GOT3 (cell line): ENCODE data around the gene TUBGCP5.
"Not testable (repeated sequence)": the region's sequence is repeated elsewhere in the genome, so short reads cannot be mapped to it uniquely, and the experiment has no call there.

Experiments
- DNase-seq: peaks from one replicate; lab custom pipeline; 2025; ENCODE audit warnings: mixed read lengths; lab: John Stamatoyannopoulos, UW

TUBGCP5 gene

DNA sequence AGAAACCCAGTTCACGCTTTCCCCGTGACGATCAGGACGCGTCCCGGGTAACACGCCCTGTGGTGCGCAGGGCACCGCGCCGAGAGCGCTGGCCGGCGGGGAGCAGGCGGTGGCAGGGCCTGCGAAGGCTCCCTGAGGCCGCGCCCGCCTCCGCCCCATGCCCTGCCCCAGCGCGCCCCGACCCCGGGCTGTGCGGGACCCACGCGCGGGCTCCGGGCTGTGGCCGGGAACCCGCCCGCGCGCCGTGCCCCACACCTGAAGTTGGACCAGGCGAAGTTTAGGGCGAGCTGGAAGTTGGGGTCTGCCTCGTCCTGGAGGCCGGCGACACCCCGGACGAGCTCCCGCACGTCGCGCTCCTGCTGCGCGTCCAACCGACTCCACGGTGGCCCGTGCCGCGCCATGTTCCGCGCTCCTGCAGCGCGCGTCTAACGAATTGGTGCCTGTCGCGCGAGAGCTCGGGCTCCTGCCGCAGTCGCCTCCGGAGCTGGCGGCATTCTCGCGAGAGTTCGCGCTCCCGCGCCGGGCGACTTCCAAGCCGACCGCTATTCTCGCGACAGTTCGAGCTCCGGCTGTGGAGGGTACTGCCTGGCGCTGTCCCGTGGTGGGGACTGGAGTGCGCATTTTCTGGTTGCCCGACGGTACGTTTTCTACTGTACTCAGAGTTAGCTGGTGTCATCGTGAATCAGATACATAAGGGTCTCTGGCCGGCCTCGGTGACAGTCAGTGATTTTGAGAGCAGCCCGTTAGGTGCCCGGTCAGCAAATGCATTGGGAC lies at the start of gene TUBGCP5:
Gene TUBGCP5 (minus strand): TSS at position 427 of the 774 bp plus-strand sequence. CDS start 26 bp downstream, at position 401.
- DNase-seq, result peak; percentile 93

DNA sequence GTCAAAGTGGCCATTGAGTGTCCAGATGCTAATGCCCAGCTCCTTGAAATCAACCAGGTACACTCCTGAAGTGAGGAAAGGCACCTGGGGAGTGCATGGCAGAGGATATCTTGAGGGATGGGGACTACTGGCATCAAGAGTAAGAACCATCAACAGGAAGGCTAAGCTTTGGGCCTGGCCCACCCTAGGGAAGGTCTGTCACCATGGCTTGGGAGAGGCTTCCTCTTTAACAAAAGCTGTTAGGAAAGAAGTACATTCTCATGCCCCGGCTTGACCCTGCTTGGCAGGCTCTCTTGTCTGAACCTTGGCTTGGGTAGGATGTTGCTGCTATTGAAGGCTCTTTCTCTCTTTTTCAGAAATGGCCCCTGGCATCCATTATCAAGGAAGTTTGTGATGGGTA lies 43.7 kb upstream of the TUBGCP5 start:
- DNase-seq, result no peak

DNA sequence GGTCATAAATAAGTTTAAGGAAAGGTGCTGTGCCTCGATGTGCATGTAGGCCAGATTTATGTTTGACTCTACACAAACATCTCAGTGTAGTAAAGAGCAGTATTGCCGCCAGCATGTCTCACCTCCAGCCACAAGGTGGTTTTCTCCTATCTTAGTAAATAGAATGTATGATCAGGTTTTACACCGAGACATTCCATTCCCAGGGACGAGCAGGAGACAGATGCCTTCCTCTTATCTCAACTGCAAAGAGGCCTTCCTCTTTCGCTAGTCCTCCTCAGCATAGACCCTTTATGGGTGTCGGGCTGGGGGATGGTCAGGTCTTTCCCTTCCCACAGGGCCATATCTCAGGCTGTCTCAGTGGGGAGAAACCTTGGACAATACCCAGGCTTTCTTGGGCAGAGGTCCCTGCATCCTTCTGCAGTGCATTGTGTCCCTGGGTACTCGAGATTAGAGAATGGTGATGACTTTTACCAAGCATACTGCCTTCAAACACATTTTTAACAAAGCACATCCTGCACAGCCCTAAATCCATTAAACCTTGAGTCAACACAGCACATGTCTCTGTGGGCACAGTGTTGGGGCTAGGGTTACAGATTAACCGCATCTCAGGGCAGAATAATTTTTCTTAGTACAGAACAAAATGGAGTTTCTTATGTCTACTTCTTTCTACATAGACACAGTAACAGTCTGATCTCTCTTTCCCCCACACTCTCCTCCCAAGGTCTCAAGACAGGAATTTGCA lies 42.8 kb upstream of the TUBGCP5 start:
- not testable (repeated sequence) for DNase-seq

DNA sequence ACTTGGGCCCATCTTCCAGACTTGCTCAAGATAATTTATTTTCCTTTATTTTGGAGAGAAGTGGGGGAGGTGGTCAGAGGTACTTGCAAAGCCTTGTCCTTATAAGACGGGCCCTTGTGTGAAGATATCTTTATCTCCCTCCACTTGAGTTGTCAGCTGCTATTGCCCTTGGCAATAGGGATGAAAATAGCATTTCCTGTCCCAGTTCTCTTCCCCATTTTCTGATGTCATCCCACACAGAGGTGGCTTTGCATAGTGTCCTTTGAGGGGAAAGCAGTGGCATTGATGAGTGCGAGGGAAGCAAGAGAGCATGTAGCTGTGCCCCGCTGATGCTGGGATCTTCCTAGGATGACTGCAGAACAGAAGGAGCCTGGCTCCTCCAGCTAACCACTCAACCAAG lies 41.9 kb upstream of the TUBGCP5 start:
- DNase-seq, result no peak

DNA sequence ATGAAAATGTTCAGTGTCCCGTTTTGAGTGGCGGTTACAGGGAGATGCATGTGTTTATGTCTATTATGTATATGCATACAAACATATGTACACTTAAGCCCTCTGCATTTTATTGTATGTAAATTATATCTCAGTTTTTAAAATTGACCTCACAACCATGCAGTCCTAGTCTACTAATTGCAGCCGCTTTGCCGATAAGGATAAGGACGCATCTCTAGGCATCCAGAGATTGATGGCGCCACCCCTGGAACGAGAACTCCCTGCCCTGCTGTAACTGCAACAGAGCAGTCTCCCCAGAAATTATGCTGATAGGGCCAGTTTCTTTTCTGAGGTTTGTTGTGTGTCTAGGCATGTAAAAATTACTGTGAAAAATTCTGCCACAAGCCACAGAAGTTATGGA lies 40.4 kb upstream of the TUBGCP5 start:
- DNase-seq, result no peak

DNA sequence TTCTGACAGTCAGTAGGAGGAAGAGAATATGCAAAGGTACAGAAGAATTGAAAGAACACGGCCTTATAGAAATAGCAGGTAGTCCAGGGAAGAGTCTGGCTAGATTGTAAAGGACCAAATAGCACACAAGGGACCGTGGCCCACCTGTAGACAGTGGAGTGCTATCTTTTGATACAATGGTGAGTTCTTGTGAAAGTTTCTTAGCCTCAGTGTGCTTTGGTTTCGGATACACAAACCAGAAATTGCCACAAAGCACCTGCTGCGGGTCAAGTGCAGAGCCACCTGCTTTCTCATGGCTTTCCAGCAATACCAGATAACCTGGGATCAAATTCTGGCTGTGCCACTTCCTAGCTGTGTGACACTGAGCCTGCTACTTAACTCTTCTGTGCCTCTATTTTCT lies 36.6 kb upstream of the TUBGCP5 start:
- no peak for DNase-seq

DNA sequence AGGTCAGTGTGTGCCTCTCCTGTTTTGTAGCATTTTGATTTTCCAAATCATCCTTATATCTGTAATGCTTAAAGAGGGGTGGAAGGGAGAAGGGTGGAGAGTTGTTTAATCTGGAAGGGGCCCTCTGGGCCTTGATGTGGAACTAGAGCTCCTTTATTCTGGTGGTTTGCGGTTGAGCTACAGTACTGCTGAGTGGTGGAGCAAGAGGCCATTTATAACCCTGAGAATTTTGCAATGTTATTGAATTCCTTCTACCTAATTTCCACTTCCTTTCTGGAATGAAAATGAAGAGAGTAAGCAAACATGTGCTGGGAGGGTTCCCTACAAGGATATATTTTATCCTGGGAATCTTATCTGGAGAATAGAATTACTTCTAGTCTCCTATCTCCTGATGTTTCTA lies 35.3 kb upstream of the TUBGCP5 start:
- DNase-seq, result no peak

DNA sequence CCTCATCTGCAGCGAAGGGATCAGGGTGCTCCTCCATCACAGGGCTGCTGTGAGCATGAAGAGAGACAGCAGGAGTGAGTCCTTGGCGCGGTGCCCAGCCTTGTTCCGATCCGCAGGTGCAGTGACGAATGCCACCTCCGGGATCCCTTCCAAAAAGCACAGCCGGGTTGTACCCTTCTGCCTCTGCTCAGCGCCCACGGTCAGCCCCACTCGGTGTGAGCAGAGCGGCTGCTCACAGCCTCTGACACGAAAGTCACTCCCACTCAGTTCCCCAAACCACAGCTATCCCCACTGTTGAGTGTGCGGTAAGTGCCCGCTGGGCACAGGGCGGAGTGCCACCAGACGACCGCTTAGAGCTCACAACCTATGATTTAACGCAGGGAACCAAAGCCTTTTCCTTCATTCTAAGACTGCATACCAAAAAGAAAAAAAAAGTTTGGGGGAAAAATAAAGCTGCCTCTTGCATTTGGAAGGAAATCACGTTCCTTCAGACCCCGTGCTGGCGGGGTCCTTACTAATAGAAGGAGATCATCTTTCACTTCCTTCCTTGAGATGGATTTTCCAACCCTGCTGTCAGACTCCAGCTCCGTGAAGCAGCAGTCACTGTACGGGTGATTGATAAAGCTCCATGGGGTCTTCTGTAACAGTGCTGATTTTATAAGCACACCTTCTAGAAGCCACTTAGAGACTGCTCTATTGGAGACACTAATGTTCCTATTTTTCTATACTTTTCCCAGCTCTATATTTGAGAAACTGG lies 34.7 kb upstream of the TUBGCP5 start:
- no peak for DNase-seq

DNA sequence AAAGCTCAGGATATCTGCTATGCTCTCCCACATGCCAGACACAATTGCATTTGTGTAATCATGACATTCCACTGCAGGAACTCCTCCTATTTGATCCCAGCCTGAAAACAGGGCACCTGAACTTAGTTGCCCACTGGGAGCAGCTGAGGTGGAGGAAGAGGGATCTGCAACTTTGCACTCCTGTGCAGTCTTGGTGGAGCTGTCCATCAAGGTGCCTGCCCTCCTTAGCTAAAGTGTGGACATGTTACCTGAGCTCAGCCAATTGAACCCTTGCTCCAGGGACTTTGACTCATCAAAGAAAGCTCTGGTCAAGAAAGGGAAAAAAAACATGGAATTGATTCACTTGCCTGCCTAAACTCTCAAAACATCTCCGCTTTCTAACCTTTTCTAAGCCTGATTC lies 33.3 kb upstream of the TUBGCP5 start:
- no peak for DNase-seq

DNA sequence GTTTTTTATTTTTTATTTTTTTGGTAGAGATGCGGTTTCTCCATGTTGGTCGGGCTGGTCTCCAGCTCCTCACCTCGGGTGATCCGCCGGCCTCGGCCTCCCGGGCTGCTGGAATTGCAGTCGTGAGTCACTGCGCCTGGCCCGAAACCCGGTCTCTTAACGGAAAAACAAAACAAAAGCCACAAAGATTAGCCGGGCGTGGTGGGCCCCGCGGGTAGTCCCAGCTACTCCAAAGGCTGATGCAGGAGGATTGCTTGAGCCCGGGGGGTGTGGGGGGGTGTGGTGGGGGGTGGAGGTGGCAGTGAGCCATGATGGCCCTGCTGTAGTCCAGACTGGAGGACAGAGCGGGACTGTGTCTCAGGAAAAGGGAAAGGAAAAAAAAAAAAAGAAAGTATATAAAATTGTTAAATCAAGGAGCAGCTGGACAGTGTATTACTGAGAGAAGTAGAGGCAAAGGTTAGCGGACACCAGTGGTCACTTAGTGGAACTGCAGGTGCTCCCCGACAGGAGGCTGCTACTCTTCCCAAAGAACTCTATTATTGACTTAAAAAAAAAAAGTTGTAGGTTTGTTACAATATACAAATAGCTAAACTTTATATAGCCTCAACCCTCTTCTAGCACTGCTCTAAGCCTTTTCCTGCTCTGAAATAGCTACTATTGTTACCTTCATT lies 30.3 kb upstream of the TUBGCP5 start:
- no peak for DNase-seq

DNA sequence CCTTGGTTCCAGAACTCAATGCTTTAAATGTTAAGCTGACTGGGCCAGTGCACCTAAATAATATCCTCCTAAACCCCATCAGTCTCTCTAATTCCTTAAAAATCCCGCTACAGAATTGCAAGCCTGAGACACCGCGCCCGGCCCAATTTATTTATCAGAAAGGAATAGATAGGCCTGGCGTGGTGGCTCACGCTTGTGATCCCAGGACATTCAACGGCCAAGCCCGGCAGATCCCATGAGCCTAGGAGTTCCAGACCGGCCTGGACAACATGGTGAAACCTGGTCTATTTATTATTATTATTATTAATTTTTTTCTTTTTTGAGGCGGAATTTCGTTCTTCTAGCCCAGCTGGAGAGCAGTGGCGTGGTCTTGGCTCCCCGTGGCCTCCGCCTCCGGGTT lies 28.0 kb upstream of the TUBGCP5 start:
- DNase-seq, result no peak

DNA sequence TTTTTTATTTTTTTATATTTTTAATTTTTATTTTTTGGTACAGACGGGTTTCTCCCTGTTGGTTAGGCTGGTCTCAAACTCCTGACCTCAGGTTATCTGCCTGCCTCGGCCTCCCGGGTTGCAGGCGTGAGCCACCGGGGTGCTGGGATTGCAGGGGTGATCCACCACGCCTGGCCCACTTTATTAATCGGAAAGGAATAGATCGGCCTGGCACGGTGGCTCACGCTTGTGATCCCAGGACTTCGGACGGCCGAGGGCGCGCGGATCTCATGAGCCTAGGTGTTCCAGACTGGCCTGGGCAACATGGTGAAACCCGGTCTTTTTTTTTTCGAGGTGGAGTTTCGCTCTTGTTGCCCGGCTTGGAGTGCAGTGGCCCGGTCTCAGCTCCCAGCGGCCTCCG lies 26.5 kb upstream of the TUBGCP5 start:
- no peak for DNase-seq

DNA sequence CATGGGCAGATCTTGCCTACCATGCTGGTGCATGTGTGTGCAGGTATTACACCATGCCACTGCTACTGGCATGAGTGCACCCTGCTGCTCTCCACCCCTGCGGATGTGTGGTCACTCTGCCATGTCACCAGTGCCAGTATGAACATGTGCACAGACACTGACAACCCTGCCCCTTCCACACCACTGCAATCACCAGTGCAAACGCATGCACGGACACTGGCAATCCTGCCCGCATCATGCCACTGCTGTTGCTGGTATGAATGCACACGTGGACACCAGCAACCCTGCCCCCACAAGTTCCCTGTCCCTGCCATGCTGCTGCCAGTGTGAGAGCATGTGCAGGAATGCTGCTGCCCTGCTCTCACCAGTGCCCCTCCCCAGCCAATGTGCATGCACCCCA lies 24.8 kb upstream of the TUBGCP5 start:
- no peak for DNase-seq

DNA sequence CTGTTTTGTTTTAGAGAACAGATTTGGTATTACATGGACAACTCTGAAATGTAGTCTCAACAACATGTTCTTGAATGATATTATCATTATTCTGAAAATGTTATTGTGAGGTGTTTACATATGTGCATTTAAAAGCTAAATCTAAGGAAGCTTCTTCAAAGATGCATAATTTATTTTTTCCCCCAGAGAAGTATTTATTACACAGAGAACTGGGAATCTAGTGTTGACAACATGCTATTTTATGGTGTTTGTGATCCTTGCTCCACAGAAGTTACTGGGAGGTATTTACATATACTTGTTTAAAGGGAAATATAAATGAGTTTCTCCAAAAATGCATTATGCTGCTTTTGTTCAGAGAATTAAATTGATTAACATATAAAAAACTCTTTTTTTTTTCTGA lies 18.3 kb upstream of the TUBGCP5 start:
- DNase-seq, result no peak

DNA sequence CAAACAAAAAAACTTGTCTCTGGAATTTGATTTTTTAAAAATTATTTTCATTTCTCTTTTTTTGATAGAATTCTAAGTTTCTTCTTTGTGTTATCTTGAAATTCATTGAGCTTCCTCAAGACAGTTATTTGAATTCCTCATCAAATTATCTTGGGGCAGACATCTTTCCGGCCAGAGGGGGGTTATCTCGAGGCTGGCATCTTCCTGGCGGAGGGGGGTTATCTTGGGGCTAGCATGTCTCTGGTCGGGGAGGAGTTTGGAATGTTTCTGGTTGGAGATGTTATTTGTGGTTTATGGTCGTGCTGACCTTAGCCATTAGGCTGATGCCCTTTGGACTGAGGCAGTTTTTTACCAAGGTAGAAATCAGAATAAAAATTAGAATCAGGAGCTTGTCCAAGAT lies 15.9 kb upstream of the TUBGCP5 start:
- no peak for DNase-seq

DNA sequence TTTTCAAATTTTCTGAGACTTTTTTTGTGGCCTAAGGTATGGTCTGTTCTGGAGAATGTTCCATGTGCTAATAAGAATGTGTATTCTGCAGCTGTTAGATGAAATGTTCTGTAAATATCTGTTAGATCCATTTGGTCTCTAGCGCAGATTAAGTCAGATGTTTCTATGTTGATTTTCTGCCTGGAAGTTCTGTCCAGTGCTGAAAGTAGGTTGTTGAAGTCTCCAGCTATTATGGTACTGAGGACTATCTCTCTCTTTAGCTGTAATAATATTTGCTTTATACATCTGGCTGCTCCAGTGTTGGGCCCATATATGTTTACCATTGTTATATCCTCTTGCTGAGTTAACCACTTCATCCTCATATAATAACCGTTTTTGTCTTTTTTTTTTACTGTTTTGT lies 13.2 kb upstream of the TUBGCP5 start:
- no peak for DNase-seq

DNA sequence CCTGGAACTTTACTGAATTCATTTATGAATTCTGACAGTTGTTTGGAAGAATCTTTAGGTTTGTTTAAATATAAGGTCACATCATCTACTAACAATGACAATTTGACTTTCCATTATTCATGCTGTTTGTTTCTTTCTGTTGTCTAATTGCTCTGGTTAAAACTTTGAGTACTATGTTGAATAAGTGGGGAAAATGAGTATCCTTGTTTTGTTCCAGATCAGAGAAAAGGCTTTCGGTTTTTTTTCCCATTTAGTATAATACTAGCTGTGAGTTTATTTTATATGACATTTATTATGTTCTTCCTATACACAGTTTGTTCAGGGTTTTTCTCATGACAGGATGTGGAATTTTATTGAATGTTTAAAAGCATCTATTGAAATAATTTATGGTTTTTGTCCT lies 11.3 kb upstream of the TUBGCP5 start:
- no peak for DNase-seq

DNA sequence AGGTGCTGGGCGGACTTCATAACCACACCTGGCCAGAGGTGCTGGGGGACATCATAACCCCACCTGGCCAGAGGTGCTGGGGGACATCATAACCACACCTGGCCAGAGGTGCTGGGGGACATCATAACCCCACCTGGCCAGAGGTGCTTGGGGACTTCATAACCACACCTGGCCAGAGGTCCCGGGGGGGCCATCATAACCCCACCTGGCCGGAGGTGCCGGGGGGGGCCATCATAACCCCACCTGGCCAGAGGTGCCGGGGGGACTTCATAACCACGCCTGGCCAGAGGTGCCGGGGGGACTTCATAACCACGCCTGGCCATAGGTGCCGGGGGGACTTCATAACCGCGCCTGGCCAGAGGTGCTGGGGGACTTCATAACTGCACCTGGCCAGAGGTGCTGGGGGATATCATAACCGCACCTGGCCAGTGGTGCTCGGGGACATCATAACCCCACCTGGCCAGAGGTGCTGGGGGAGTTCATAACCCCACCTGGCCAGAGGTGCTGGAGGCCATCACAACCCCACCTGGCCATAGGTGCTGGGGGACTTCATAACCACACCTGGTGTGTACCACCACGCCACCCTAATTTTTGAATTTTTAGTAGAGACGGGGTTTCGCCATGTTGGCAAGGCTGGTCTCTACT lies 10.7 kb upstream of the TUBGCP5 start:
- DNase-seq, result no peak

DNA sequence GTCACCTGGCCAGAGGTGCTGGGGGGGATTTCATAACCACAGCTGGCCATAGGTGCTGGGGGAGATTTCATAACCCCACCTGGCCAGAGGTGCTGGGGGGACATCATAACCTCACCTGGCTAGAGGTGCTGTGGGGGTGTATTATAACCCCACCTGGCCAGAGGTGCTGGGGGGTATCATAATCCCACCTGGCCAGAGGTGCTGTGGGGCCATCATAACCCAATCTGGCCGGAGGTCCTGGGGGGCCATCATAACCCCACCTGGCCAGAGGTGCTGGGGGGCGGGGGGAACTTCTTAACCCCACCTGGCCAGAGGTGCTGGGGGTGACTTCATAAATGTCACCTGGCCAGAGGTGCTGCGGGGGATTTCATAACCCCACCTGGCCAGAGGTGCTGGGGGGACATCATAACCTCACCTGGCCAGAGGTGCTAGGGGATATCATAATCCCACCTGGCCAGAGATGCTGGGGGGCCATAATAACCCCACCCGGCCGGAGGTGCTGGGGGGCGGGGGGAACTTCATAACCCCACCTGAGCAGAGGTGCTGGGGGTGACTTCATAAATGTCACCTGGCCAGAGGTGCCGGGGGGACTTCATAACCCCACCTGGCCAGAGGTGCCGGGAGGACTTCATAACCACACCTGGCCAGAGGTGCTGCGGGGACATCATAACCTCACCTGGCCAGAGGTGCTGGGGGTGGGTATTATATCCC lies 9.4 kb upstream of the TUBGCP5 start:
- not testable (repeated sequence) for DNase-seq

DNA sequence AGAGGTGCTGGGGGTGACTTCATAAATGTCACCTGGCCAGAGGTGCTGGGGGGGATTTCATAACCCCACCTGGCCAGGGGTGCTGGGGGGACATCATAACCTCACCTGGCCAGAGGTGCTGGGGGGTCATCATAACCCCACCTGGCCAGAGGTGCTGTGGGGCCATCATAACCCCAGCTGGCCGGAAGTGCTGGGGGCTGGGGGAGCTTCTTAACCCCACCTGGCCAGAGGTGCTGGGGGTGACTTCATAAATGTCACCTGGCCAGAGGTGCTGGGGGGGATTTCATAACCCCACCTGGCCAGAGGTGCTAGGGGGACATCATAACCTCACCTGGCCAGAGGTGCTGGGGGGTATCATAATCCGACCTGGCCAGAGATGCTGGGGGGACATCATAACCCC lies 4.6 kb upstream of the TUBGCP5 start:
- DNase-seq, result not testable (repeated sequence)

DNA sequence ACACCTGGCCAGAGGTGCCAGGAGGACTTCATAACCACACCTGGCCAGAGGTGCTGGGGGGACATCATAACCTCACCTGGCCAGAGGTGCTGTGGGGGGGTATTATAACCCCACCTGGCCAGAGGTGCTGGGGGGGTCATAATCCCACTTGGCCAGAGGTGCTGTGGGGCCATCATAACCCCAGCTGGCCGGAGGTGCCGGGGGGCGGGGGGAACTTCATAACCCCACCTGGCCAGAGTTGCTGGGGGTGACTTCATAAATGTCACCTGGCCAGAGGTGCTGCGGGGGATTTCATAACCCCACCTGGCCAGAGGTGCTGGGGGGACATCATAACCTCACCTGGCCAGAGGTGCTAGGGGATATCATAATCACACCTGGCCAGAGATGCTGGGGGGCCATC lies 4.2 kb upstream of the TUBGCP5 start:
- DNase-seq, result not testable (repeated sequence)
